ENCODE results near the gene ZNF443. TPM values are rescaled to one million over a fixed set of nuclear protein-coding genes. Genes with fewer than 3 reads are reported as not detected.
A peak's percentile ranks its signal among the peaks of the same experiment; 100 is the strongest.
"Not testable (repeated sequence)": the region's sequence is repeated elsewhere in the genome, so short reads cannot be mapped to it uniquely, and the experiment has no call there.

The ZNF443 gene
- total and polyA plus RNA-seq, 8 donors = 4.3 to 25.4 (median 17.2) TPM

DNA sequence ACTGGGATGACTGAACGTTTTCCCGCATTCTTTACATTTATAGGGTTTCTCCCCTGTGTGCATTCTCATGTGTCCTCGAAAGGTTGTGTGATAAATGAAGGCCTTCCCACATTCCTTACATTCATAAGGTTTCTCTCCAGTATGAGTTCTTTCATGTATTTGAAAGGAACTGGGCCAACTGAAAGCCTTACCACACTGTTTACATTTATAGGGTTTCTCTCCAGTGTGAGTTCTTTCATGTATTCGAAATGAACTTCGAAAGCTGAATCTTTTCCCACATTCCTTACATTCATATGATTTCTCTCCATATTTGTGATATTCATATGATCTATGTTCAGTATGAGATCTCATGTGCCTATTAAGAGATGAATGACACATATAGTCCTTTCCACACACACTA is 24.4 kb upstream of the ZNF443 start:
- no peaks in the 10 kb centered on the region for H3K4me1 ChIP-seq
- intact Hi-C loops (cut with DNase I) = no loop called here
- TF ChIP-seq, protein P1, sequence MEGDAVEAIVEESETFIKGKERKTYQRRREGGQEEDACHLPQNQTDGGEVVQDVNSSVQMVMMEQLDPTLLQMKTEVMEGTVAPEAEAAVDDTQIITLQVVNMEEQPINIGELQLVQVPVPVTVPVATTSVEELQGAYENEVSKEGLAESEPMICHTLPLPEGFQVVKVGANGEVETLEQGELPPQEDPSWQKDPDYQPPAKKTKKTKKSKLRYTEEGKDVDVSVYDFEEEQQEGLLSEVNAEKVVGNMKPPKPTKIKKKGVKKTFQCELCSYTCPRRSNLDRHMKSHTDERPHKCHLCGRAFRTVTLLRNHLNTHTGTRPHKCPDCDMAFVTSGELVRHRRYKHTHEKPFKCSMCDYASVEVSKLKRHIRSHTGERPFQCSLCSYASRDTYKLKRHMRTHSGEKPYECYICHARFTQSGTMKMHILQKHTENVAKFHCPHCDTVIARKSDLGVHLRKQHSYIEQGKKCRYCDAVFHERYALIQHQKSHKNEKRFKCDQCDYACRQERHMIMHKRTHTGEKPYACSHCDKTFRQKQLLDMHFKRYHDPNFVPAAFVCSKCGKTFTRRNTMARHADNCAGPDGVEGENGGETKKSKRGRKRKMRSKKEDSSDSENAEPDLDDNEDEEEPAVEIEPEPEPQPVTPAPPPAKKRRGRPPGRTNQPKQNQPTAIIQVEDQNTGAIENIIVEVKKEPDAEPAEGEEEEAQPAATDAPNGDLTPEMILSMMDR (IDR thresholded peaks at IDR 0.05) = no peak
- no peak overlapping the region for H3K27ac ChIP-seq
- no peak overlapping the region for H3K4me3 ChIP-seq
- DNase-seq = no peak
- no peaks in the 10 kb centered on the region for H3K27me3 ChIP-seq
- peaks cover 4 to 46% of the 10 kb centered on the region in 2 donors for H3K36me3 ChIP-seq
- ATAC-seq = no peak
- H3K9me3 ChIP-seq = peaks cover 10 to 93% of the 10 kb centered on the region in 2 donors

DNA sequence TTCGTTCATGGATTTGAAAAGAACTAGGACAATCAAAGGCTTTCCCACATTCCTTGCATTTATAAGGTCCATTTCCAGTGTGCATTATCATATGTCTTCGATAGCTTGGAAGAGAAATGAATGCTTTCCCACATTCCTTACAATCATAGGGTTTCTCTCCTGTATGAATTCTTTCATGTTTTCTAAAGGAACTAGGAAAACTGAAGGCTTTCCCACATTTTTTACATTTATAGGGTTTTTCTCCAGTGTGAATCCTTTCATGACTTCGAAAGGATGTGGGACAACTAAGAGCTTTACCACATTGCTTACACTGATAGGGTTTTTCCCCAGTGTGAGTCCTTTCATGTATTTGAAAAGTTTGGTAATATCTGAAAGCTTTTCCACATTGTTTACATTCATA is 23.9 kb upstream of the ZNF443 start:
- peaks cover 4 to 46% of the 10 kb centered on the region in 2 donors for H3K36me3 ChIP-seq
- ATAC-seq (no peak), DNase-seq (no peak)
- no peaks in the 10 kb centered on the region for H3K27me3 ChIP-seq
- intact Hi-C loops (cut with DNase I) = no loop called here
- no peak overlapping the region for H3K27ac ChIP-seq
- TF ChIP-seq, protein P1 (IDR thresholded peaks at IDR 0.05) = no peak
- H3K4me1 ChIP-seq = no peaks in the 10 kb centered on the region
- peaks cover 10 to 93% of the 10 kb centered on the region in 2 donors for H3K9me3 ChIP-seq
- no peak overlapping the region for H3K4me3 ChIP-seq

DNA sequence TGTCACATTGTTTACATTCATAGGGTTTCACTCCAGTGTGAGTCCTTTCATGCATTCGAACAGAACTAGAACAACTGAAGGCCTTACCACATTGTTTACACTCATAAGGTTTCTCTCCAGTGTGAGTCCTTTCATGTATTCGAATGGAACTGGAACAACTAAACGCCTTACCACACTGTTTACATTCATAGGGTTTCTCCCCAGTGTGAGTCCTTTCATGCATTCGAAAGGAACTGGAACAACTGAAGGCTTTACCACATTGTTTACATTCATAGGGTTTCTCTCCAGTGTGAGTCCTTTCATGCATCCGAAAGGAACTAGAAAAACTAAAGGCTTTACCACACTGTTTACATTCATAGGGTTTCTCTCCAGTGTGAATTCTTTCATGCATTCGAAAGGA is 23.3 kb upstream of the ZNF443 start:
- ATAC-seq; H3K27ac ChIP-seq; H3K4me3 ChIP-seq; H3K4me1 ChIP-seq; intact Hi-C loops (cut with DNase I); DNase-seq; H3K27me3 ChIP-seq: not testable (repeated sequence)
- Histone ChIP-seq H3K9me3 (peaks cover 10 to 92% of the 10 kb centered on the region in 2 donors), H3K36me3 (peaks cover 4 to 46% of the 10 kb centered on the region in 2 donors)

DNA sequence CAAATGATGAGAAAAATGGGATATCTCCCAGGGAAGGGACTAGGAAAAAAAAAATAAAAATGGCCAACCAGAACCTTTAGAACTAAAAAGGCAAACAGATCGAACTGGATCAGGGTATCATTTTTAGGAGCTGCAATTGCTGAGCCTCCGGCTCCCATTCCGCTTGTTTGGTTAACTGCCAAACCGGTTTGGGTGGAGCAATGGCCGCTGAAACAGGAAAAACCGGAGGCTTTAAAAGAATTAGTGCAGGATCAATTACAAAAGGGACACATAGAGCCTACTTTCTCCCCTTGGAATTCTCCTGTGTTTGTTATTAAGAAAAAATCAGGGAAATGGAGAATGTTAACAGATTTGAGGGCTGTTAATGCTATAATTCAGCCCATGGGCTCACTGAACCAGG is 12.7 kb upstream of the ZNF443 start:
- ATAC-seq = no peak
- Histone ChIP-seq H3K27me3 (no peaks in the 10 kb centered on the region), H3K27ac (no peak overlapping the region), H3K4me3 (no peak overlapping the region), H3K9me3 (peaks cover 0 to 61% of the 10 kb centered on the region in 2 donors), H3K36me3 (no peaks in the 10 kb centered on the region), H3K4me1 (no peaks in the 10 kb centered on the region)
- intact Hi-C loops (cut with DNase I) = no loop called here
- TF ChIP-seq, protein P1 (IDR thresholded peaks at IDR 0.05) = no peak
- DNase-seq = peak in 1 of 4 donors; percentile 49

DNA sequence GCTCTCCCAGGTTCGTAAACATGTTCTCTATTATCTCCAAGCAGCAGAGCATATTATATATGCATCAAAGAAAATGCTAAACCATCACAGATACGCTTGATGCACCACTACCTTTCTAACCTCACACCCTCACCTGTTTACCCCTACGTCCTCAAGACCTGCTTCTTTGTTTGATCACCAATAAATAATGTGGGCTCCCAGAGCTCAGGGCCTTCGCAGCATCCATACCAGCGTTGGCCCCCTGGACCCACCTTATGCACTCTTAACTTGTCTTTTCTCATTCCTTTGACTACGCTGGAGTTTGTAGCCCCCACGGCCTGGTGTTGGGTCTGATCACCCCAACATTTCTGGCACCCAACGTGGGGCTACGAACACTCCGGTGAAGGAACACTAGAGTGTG is 10.0 kb upstream of the ZNF443 start:
- Histone ChIP-seq H3K36me3 (no peaks in the 10 kb centered on the region), H3K27me3 (no peaks in the 10 kb centered on the region), H3K27ac (no peak overlapping the region), H3K9me3 (peaks cover 0 to 55% of the 10 kb centered on the region in 2 donors), H3K4me1 (no peaks in the 10 kb centered on the region), H3K4me3 (no peak overlapping the region)
- no peak for DNase-seq
- TF ChIP-seq, protein P1 (IDR thresholded peaks at IDR 0.05) = no peak
- no peak for ATAC-seq
- intact Hi-C loops (cut with DNase I) = no loop called here

DNA sequence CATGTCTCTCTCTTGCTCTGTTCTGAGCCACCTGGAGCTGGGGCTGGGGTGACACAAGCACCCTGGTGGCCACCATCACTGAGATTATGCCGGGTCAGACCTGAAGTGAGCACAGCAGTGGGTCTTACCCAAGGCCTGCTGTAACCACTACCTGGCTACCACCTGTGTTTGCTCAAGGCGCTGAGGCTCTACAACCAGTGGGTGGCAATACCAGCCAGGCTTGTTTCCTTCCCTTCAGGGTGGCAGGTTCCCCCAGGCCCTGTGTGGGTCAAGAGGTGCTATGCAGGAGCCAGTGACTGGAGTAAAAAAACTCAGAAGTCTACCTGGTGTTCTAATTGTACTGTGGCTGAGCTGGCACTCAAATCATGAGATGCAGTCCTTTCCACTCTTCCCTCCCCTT is 8.0 kb upstream of the ZNF443 start:
- Histone ChIP-seq H3K27ac (no peak overlapping the region), H3K36me3 (no peaks in the 10 kb centered on the region), H3K4me3 (no peak overlapping the region), H3K27me3 (no peaks in the 10 kb centered on the region), H3K4me1 (no peaks in the 10 kb centered on the region), H3K9me3 (peaks cover 0 to 50% of the 10 kb centered on the region in 2 donors)
- ATAC-seq (no peak), DNase-seq (no peak)
- TF ChIP-seq, protein P1 (IDR thresholded peaks at IDR 0.05) = no peak
- intact Hi-C loops (cut with DNase I) = no loop called here

DNA sequence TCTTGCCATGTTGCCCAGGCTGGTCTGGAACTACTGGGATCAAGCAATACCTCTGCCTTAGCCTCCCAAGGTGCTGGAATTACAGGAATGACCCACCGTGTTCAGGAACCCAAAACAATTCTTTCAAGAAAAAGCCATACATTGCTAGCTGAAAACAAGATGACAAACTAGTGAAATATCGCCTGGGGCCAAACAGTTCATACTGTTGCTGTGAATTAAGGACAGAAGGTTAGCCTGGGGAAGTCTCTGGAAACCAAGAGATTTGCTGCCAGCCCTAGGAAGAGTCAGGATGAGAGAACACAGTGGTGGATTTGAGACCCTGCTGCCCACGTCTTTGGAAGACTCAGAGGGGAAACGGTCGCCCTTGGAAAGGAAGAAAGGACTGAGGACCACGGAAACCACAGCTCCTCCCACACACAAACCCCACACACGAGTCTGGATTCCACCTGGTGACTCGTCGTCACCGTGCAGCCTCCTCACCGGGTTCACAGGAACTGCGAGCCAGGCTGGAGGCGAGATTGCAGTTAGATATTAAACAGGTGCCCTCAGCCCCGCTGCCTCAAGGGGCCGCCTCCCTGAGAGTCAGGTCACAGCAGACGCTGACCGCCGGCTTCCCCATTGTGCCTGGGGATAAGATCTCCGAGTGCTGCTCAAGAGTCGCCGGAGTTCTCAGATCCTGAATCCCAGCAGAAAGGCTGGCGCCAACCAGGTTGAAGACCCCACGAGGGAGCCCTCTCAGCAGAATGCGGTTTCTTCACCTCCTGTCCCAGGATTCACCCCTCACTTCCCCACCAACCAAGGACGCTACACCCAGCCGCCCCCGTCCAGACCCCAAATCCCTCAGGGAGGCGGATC is 908 bp downstream of the ZNF443 start:
- H3K36me3 ChIP-seq; H3K27me3 ChIP-seq; H3K4me1 ChIP-seq; H3K9me3 ChIP-seq; intact Hi-C loops (cut with DNase I): not testable (repeated sequence)
- DNase-seq = peak in 3 of 4 donors; percentile 24 to 68 (median 34)
- peak; percentile 72 for ATAC-seq
- H3K27ac ChIP-seq = peak overlapping the region; percentile 59 to 82
- H3K4me3 ChIP-seq = peak overlapping the region; percentile 69 to 79

DNA sequence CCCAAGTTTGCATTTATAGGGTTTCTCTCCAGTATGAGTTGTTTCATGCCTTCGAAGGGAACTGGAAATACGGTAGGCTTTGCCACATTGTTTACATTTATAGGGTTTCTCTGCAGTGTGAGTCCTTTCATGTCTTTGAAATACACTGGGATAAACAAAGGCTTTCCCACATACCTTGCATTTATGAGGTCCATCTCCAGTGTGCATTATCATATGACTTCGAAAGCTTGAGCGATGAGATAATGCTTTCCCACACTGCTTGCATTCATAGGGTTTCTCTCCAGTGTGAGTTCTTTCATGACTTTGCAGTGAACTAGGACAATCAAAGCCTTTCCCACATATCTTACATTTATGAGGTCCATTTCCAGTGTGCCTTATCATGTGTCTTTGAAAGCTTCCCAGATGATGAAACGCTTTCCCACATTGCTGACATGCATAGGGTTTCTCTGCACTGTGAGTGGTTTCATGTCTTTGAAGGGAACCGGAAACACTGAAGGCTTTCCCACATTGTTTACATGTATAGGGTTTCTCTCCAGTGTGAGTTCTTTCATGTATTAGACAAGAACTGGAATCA is 10.0 kb downstream of the ZNF443 start:
- not testable (repeated sequence) for DNase-seq

More for the DNA sequence above, 10.0 kb downstream of the ZNF443 start:
- H3K4me3 ChIP-seq; H3K27me3 ChIP-seq; intact Hi-C loops (cut with DNase I); ATAC-seq; H3K27ac ChIP-seq; H3K4me1 ChIP-seq: not testable (repeated sequence)
- Histone ChIP-seq H3K36me3 (peaks cover 0 to 37% of the 10 kb centered on the region in 2 donors), H3K9me3 (peaks cover 0 to 43% of the 10 kb centered on the region in 2 donors)
